Peyer's patch (tissue), 4 donors: ENCODE results near the gene HRG. TPM values are rescaled to one million over a fixed set of nuclear protein-coding genes. Genes with fewer than 3 reads are reported as not detected.

Experiments
- DNase-seq, 3 donors: peaks; one replicate each; pipeline ENCODE4 v3.0.0-alpha.2; 2017 to 2019
- H3K27ac ChIP-seq, 4 donors: fragments of 200-600 bp; sonication (generic); one replicate each; pipeline ENCODE4 v1.5.1; 2016 to 2019
- H3K27me3 ChIP-seq, 2 donors: fragments of 200-600 bp; sonication (generic); one replicate each; pipeline ENCODE4 v1.5.1; 2019
- H3K36me3 ChIP-seq, 3 donors: fragments of 200-600 bp; sonication (generic); one replicate each; pipeline ENCODE4 v1.5.1; 2016 to 2019
- H3K4me1 ChIP-seq, 4 donors: fragments of 200-600 bp; sonication (generic); one replicate each; pipeline ENCODE4 v1.5.1; 2016 to 2019
- H3K4me3 ChIP-seq, 4 donors: fragments of 200-600 bp; sonication (generic); 1 replicate in 3 of 4; 2 replicates in 1 of 4; pipeline ENCODE4 v1.5.1; 2016 to 2019; ENCODE audit warnings: mild to moderate bottlenecking in 1 of 4
- H3K9me3 ChIP-seq, 4 donors: fragments of 200-600 bp; sonication (generic); one replicate each; pipeline ENCODE4 v1.5.1; 2016 to 2019; ENCODE audit warnings: mild to moderate bottlenecking in 1 of 4
- CTCF ChIP-seq, 6 experiments: fragments of 450-650 bp in 4 of 6; fragments of 200-600 bp in 2 of 6; sonication (generic) in 1 of 6; IDR thresholded peaks; one replicate each; pipeline ENCODE4 v1.5.1; 2017 to 2019; ENCODE audit warnings: antibody characterized with exemption in 6 of 6, mild to moderate bottlenecking in 3 of 6, moderate library complexity in 1 of 6
- POLR2A ChIP-seq, 2 donors: fragments of 450-650 bp; IDR thresholded peaks; one replicate each; pipeline ENCODE4 v1.5.1; 2017; ENCODE audit warnings: antibody characterized with exemption in 2 of 2, mild to moderate bottlenecking in 2 of 2, moderate library complexity in 2 of 2
- total RNA-seq, 4 donors: library from RNA; depleted of rRNA; stranded (reverse); fragments of >200 nt; gene quantifications; one replicate each; pipeline ENCODE4 v1.1.0, GENCODE V29; 2016

HRG gene
- total RNA-seq, 4 donors from 2014 or later: not detected

GRCh38 chr3:186640473-186640818 lies 25.4 kb upstream of the HRG start:
- H3K9me3 ChIP-seq: no peaks in the 10 kb centered on the region
- H3K4me1 ChIP-seq: no peaks in the 10 kb centered on the region
- H3K27ac ChIP-seq: no peak overlapping the region
- no peak overlapping the region for H3K4me3 ChIP-seq
- no peak for TF ChIP-seq CTCF (IDR thresholded peaks at IDR 0.05)
- TF ChIP-seq POLR2A (IDR thresholded peaks at IDR 0.05): no peak
- no peaks in the 10 kb centered on the region for H3K36me3 ChIP-seq
- no peaks in the 10 kb centered on the region for H3K27me3 ChIP-seq
- DNase-seq: no peak

DNA sequence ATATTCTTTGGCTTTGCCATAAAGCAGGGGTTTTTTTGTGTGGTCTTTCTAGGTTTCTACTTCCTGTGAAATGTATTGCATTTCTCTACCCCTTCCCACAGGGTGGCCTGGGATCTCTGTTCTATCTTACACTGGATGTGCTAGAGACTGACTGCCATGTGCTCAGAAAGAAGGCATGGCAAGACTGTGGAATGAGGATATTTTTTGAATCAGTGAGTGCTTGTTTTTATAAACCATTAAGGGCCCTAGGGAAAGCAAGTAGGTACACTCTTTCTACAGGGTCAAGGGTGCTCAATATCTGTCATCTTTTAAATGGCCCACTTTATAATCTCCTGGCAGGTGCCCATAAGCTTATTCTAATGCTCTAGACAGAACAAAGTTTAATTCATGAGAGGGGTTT lies 24.9 kb upstream of the HRG start:
- no peak overlapping the region for H3K4me3 ChIP-seq
- H3K9me3 ChIP-seq: no peaks in the 10 kb centered on the region
- no peaks in the 10 kb centered on the region for H3K27me3 ChIP-seq
- H3K27ac ChIP-seq: no peak overlapping the region
- TF ChIP-seq CTCF (IDR thresholded peaks at IDR 0.05) (no peak), POLR2A (IDR thresholded peaks at IDR 0.05) (no peak)
- no peaks in the 10 kb centered on the region for H3K36me3 ChIP-seq
- DNase-seq: no peak
- no peaks in the 10 kb centered on the region for H3K4me1 ChIP-seq

DNA sequence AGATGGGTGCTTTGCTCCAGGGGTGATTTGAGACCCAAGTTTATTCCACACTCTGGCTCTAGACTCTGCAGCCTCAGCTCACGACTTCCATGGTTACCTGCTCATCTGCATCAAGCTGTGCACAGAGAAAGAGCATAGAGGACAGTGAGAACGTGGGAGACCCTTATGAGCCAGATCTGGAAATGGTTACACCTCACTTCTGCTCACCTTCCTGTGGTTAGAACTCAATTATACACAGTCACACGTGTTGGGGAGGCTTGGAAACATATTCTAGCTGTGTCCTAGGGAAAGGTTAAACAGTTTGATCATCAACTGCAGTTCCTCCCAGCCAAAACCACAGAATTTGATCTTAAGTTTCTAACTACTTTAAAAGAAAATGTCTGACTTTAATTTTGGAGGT lies 23.8 kb upstream of the HRG start:
- DNase-seq: no peak
- Histone ChIP-seq H3K27ac (no peak overlapping the region), H3K9me3 (no peaks in the 10 kb centered on the region), H3K36me3 (no peaks in the 10 kb centered on the region), H3K4me3 (no peak overlapping the region), H3K4me1 (no peaks in the 10 kb centered on the region), H3K27me3 (no peaks in the 10 kb centered on the region)
- TF ChIP-seq POLR2A (IDR thresholded peaks at IDR 0.05) (no peak), CTCF (IDR thresholded peaks at IDR 0.05) (no peak)

- Histone ChIP-seq H3K4me3 (no peak overlapping the region), H3K4me1 (no peaks in the 10 kb centered on the region), H3K27me3 (no peaks in the 10 kb centered on the region), H3K9me3 (no peaks in the 10 kb centered on the region), H3K27ac (no peak overlapping the region), H3K36me3 (no peaks in the 10 kb centered on the region)
- no peak for DNase-seq
- TF ChIP-seq POLR2A (IDR thresholded peaks at IDR 0.05) (no peak), CTCF (IDR thresholded peaks at IDR 0.05) (no peak)
Measured at GRCh38 chr3:186643493-186643892, 22.3 kb upstream of the HRG start.

DNA sequence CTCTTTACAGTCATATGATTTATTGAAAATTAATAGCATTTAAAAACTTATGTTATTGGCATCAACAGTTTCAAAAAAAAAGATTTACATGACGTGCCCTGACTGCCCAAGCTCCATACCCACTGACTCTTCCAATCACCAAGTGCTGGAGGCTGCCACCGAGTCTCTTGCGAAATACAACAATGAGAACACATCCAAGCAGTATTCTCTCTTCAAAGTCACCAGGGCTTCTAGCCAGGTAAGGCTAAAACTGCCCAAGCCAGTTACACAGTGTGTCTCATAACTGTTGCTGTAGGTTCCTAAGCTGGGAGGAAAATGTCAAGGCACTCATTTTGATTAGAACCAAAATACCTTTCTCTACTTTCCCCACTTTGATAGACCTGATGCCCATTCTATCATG lies 21.1 kb upstream of the HRG start:
- no peaks in the 10 kb centered on the region for H3K4me1 ChIP-seq
- no peak overlapping the region for H3K4me3 ChIP-seq
- H3K27me3 ChIP-seq: no peaks in the 10 kb centered on the region
- DNase-seq: no peak
- H3K9me3 ChIP-seq: no peaks in the 10 kb centered on the region
- TF ChIP-seq CTCF (IDR thresholded peaks at IDR 0.05): no peak
- TF ChIP-seq POLR2A (IDR thresholded peaks at IDR 0.05): no peak
- H3K36me3 ChIP-seq: no peaks in the 10 kb centered on the region
- no peak overlapping the region for H3K27ac ChIP-seq

GRCh38 chr3:186646106-186646505 lies 19.7 kb upstream of the HRG start:
- no peak for DNase-seq
- TF ChIP-seq CTCF (IDR thresholded peaks at IDR 0.05) (no peak), POLR2A (IDR thresholded peaks at IDR 0.05) (no peak)
- H3K27me3 ChIP-seq: no peaks in the 10 kb centered on the region
- H3K9me3 ChIP-seq: no peaks in the 10 kb centered on the region
- no peak overlapping the region for H3K4me3 ChIP-seq
- H3K4me1 ChIP-seq: no peaks in the 10 kb centered on the region
- no peaks in the 10 kb centered on the region for H3K36me3 ChIP-seq
- H3K27ac ChIP-seq: no peak overlapping the region
